A549 (cell line): ENCODE data around the gene CDK17.

Source experiments
- CEBPB ChIP-seq, 2 experiments: fragments of >200 bp in 1 of 2; sonication (Bioruptor Twin) in 1 of 2; formaldehyde crosslinking in 1 of 2; IDR thresholded peaks; 2 replicates each; pipeline ENCODE4 v1.6.1; 2012 to 2016
- CHD4 ChIP-seq: fragments of 200-600 bp; sonication (generic); IDR thresholded peaks from 2 replicates; pipeline ENCODE4 v1.6.1; 2016; ENCODE audit warnings: antibody characterized with exemption, mild to moderate bottlenecking, borderline replicate concordance
- RAD21 ChIP-seq, 2 experiments: fragments of >200 bp in 1 of 2; sonication (Bioruptor Twin) in 1 of 2; formaldehyde crosslinking in 1 of 2; IDR thresholded peaks in 1 of 2; conservative IDR thresholded peaks in 1 of 2; 2 replicates in 1 of 2; 3 replicates in 1 of 2; pipeline ENCODE4 v1.6.1; 2012 to 2018; ENCODE audit warnings: inconsistent platforms in 1 of 2
- TF ChIP-seq, protein P1 (sequence below): fragments of 200-600 bp; sonication (generic); IDR thresholded peaks from 2 replicates; pipeline ENCODE4 v1.6.1; 2016; ENCODE audit warnings: antibody characterized with exemption, mild to moderate bottlenecking, moderate library complexity
- TF ChIP-seq, protein P2 (sequence below): fragments of 150-350 bp; IDR thresholded peaks from 2 replicates; pipeline ENCODE4 v1.6.1; 2014; ENCODE audit warnings: low read depth, mild to moderate bottlenecking, low read length
- TF ChIP-seq, protein P3 (sequence below): fragments of >200 bp; sonication (Bioruptor Twin); formaldehyde crosslinking; IDR thresholded peaks from 3 replicates; pipeline ENCODE4 v1.5.1; 2016

DNA sequence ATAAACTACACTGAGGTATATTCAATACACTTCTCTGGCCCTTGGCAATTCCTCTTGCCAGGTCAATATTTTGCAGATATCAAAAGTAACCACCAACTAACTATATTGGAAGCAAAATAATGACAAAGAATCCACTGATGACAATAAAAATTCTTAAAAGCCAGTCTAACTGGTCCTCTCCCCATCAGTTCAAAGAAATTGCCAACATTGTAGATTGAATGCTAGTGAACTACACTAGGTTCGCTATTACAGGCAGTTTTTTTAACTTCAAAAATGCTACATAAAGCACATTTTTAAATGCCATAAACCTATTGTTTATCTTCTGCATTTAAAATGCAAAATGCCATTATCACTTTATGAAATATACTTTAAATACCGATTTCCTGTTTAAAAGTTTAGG lies 4.0 kb downstream of the CDK17 start:
- TF ChIP-seq CHD4 (no peak), CEBPB (IDR thresholded peaks at IDR 0.05) (no peak), RAD21 (conservative IDR thresholded peaks at IDR 0.05 in 1 of 2, IDR thresholded peaks at IDR 0.05 in 1 of 2) (no peak)
- TF ChIP-seq, protein P1, sequence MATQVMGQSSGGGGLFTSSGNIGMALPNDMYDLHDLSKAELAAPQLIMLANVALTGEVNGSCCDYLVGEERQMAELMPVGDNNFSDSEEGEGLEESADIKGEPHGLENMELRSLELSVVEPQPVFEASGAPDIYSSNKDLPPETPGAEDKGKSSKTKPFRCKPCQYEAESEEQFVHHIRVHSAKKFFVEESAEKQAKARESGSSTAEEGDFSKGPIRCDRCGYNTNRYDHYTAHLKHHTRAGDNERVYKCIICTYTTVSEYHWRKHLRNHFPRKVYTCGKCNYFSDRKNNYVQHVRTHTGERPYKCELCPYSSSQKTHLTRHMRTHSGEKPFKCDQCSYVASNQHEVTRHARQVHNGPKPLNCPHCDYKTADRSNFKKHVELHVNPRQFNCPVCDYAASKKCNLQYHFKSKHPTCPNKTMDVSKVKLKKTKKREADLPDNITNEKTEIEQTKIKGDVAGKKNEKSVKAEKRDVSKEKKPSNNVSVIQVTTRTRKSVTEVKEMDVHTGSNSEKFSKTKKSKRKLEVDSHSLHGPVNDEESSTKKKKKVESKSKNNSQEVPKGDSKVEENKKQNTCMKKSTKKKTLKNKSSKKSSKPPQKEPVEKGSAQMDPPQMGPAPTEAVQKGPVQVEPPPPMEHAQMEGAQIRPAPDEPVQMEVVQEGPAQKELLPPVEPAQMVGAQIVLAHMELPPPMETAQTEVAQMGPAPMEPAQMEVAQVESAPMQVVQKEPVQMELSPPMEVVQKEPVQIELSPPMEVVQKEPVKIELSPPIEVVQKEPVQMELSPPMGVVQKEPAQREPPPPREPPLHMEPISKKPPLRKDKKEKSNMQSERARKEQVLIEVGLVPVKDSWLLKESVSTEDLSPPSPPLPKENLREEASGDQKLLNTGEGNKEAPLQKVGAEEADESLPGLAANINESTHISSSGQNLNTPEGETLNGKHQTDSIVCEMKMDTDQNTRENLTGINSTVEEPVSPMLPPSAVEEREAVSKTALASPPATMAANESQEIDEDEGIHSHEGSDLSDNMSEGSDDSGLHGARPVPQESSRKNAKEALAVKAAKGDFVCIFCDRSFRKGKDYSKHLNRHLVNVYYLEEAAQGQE, result no peak
- TF ChIP-seq, protein P2, sequence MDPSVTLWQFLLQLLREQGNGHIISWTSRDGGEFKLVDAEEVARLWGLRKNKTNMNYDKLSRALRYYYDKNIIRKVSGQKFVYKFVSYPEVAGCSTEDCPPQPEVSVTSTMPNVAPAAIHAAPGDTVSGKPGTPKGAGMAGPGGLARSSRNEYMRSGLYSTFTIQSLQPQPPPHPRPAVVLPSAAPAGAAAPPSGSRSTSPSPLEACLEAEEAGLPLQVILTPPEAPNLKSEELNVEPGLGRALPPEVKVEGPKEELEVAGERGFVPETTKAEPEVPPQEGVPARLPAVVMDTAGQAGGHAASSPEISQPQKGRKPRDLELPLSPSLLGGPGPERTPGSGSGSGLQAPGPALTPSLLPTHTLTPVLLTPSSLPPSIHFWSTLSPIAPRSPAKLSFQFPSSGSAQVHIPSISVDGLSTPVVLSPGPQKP, result no peak
- TF ChIP-seq, protein P3, sequence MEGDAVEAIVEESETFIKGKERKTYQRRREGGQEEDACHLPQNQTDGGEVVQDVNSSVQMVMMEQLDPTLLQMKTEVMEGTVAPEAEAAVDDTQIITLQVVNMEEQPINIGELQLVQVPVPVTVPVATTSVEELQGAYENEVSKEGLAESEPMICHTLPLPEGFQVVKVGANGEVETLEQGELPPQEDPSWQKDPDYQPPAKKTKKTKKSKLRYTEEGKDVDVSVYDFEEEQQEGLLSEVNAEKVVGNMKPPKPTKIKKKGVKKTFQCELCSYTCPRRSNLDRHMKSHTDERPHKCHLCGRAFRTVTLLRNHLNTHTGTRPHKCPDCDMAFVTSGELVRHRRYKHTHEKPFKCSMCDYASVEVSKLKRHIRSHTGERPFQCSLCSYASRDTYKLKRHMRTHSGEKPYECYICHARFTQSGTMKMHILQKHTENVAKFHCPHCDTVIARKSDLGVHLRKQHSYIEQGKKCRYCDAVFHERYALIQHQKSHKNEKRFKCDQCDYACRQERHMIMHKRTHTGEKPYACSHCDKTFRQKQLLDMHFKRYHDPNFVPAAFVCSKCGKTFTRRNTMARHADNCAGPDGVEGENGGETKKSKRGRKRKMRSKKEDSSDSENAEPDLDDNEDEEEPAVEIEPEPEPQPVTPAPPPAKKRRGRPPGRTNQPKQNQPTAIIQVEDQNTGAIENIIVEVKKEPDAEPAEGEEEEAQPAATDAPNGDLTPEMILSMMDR, result no peak
